HAP-1 (cell line): ENCODE data around the gene ST6GALNAC3.
"Not testable (repeated sequence)": the region's sequence is repeated elsewhere in the genome, so short reads cannot be mapped to it uniquely, and the experiment has no call there.

Source experiments
- DNase-seq, 2 experiments: peaks; one replicate each; pipeline ENCODE4 v3.0.0-alpha.2; 2016 to 2020; ENCODE audit warnings: low spot score in 2 of 2
- H3K27me3 ChIP-seq: fragments of 250-450 bp; sonication (Bioruptor Pico); 2 replicates; pipeline ENCODE4 v1.5.1; 2020; ENCODE audit warnings: low read depth, mild to moderate bottlenecking, moderate library complexity
- H3K36me3 ChIP-seq: fragments of 250-450 bp; sonication (Bioruptor Pico); replicated peaks from 2 replicates; pipeline ENCODE4 v1.5.1; 2020; ENCODE audit warnings: mild to moderate bottlenecking
- H3K4me1 ChIP-seq: fragments of 250-450 bp; sonication (Bioruptor Pico); 2 replicates; pipeline ENCODE4 v1.5.1; 2020; ENCODE audit warnings: mild to moderate bottlenecking
- H3K4me3 ChIP-seq: fragments of 250-450 bp; sonication (Bioruptor Pico); 2 replicates; pipeline ENCODE4 v1.5.1; 2020; ENCODE audit warnings: mild to moderate bottlenecking, moderate library complexity
- H3K9me3 ChIP-seq: fragments of 250-450 bp; sonication (Bioruptor Pico); 2 replicates; pipeline ENCODE4 v1.5.1; 2020; ENCODE audit warnings: mild to moderate bottlenecking, moderate library complexity
- in situ Hi-C: fragments of 300-500 bp; cut with MboI; formaldehyde crosslinking; loops from 3 replicates; pipeline ENCODE4 v1.14.3; 2020; ENCODE audit warnings: low sequenced_read_pairs, inconsistent platforms, mixed read lengths

ST6GALNAC3 gene

DNA sequence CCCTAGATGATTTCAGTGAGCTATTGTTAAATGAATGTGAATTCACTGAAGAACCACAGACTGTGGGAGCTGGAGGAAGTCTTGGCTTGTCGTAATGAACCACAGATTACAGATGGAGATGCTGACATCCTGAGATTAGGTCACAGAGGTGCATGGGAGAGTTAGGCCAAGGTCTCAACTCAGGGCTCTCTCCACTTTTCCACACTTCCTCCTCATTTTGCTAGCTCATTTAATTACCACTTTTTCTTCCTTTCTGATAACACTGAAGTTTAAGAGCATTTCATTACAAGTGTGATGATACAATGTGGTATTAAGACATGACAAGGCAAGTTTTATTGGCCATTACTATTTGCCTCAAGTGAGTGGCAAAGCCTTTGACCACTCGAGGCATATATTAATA, 30.8 kb downstream of the ST6GALNAC3 start:
- H3K27me3 ChIP-seq, result no peaks in the 10 kb centered on the region
- DNase-seq, result no peak
- in situ Hi-C loops, result no loop called here
- H3K36me3 ChIP-seq, result no peaks in the 10 kb centered on the region
- no peaks in the 10 kb centered on the region for H3K4me1 ChIP-seq
- no peaks in the 10 kb centered on the region for H3K9me3 ChIP-seq
- H3K4me3 ChIP-seq, result no peak overlapping the region

DNA sequence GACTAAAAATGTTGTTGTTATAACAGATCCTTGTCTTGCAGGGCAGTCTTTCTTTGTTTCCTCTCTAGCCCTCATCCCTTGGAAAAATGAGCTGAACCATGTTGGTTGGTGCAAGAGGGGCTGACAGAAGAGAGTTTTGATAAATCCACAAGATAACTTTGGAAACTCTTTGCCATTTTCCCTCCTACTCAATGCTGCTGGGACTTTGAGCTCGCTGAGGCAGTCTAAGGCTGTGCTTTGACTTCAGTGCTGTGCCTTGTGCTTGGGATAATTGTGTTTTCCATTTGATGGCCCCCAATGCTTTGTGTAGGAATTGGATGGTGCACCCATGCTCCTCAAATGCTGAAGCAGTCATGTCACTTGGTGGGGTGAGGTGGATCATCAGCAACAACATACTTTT, 31.7 kb downstream of the ST6GALNAC3 start:
- Histone ChIP-seq H3K4me3 (no peak overlapping the region), H3K4me1 (no peaks in the 10 kb centered on the region), H3K36me3 (no peaks in the 10 kb centered on the region), H3K9me3 (no peaks in the 10 kb centered on the region), H3K27me3 (no peaks in the 10 kb centered on the region)
- DNase-seq, result no peak
- in situ Hi-C loops, result no loop called here

DNA sequence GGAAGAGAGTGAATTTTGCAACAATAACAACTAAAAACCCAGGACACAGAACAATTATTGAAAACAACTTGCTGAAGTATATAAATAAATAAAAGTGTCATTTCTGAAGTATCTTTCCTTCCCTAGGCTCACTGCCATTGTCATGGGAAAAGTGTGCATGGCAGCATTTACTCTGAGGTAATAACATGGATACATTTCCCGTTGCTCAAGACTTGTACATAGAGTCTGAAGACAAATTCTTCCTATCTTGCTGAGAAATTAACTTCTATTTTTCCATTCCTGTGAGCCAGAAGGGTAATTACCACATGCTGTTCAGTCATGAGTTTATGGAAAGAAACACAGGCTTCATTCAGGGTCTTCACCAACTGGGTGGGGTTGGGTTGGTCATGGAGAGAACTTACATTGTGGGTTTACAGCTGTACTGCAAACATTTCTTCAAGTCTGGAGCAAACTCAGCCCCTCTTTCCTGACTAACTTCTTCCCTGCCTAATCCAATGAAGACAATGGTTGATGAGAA, 32.2 kb downstream of the ST6GALNAC3 start:
- no peaks in the 10 kb centered on the region for H3K4me1 ChIP-seq
- in situ Hi-C loops, result no loop called here
- H3K9me3 ChIP-seq, result no peaks in the 10 kb centered on the region
- H3K27me3 ChIP-seq, result no peaks in the 10 kb centered on the region
- no peaks in the 10 kb centered on the region for H3K36me3 ChIP-seq
- no peak overlapping the region for H3K4me3 ChIP-seq
- DNase-seq, result no peak

DNA sequence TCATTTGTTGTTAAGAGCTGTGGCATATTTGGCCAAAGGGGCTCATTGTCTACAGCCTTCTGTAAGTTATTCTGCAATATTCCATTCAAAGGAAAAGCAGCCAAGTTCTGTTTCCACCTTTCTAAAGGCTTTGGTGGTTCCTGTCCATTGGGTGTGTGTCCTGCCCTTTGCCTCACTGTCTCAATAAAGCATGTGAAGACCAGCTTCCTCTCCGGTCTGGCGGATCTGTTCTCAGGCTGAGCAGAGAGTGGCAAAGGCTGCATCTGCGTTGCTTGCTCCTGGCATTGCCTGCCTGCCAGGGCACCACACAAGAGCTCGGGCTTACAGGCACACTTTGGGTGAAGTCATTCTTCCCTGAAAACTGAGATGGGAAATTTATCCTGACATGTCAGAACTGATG, 34.9 kb downstream of the ST6GALNAC3 start:
- H3K9me3 ChIP-seq, result no peaks in the 10 kb centered on the region
- H3K27me3 ChIP-seq, result no peaks in the 10 kb centered on the region
- H3K4me3 ChIP-seq, result no peak overlapping the region
- no peaks in the 10 kb centered on the region for H3K4me1 ChIP-seq
- no peaks in the 10 kb centered on the region for H3K36me3 ChIP-seq
- no peak for DNase-seq
- in situ Hi-C loops, result no loop called here

DNA sequence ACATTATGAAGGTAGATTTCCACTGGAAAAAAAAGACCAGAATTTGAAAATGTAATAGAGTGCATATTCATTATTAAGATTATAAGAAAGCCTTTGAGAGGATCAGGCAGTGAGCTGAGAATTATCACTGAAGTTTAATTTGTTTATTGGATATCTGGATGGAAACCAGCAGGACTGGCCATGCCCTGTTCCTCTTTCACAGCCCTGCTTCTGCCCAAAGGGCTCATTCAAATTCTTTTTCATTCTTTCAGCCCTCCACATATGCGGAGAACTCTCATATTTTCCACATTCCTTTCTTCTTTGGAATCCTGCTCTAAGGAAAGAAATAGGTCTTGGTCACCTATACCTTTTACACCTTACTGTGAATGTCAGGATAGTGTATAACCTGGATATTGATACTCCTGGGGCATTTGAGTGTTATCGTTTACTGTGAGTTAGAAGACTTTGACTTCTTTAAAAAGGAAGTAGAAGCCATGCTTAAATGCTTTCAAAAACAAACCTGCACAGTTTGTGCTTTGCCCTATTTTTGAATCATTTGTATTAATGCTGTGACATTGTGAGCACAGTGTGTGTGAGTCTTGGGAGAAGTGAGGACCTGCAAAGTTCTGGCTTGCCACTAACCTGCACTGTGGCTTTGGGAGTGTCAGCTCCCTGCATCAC, 35.5 kb downstream of the ST6GALNAC3 start:
- no peaks in the 10 kb centered on the region for H3K9me3 ChIP-seq
- H3K36me3 ChIP-seq, result no peaks in the 10 kb centered on the region
- no peak for DNase-seq
- H3K27me3 ChIP-seq, result no peaks in the 10 kb centered on the region
- H3K4me3 ChIP-seq, result no peak overlapping the region
- H3K4me1 ChIP-seq, result no peaks in the 10 kb centered on the region
- in situ Hi-C loops, result no loop called here

DNA sequence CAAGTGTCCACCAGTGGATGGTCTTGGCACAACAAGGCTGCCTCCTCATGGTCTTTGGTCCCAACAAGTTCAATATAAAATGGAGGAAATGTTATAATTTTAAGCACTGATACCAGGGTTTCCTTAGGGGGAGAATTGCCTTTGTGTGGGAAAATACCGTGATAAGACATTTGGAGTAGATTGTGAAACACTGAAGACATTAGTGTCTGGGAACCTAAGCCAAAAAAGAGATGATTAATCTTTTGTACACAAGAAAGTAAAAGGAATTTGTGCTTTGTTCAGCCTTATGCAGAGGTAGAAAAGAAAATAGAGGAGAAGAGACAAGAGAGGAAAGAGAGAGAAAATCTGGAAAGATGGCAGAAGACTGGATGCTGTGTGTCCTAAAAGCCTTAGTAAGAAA, 36.1 kb downstream of the ST6GALNAC3 start:
- no peak for DNase-seq
- Histone ChIP-seq H3K27me3 (no peaks in the 10 kb centered on the region), H3K36me3 (no peaks in the 10 kb centered on the region), H3K4me1 (no peaks in the 10 kb centered on the region), H3K9me3 (no peaks in the 10 kb centered on the region), H3K4me3 (no peak overlapping the region)
- in situ Hi-C loops, result no loop called here

DNA sequence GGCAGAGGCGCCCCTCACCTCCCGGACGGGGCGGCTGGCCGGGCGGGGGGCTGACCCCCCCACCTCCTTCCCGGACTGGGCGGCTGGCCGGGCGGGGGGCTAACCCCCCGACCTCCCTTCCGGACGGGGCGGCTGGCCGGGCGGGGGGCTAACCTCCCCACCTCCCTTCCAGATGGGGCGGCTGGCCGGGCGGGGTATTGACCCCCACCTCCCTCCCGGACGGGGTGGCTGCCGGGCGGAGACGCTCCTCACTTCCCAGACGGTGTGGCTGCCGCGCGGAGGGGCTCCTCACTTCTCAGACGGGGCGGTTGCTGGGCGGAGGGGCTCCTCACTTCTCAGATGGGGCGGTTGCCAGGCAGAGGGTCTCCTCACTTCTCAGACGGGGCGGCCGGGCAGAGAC, 37.8 kb downstream of the ST6GALNAC3 start:
- H3K27me3 ChIP-seq, H3K36me3 ChIP-seq, in situ Hi-C loops, H3K4me3 ChIP-seq, H3K9me3 ChIP-seq, H3K4me1 ChIP-seq, DNase-seq: not testable (repeated sequence)

DNA sequence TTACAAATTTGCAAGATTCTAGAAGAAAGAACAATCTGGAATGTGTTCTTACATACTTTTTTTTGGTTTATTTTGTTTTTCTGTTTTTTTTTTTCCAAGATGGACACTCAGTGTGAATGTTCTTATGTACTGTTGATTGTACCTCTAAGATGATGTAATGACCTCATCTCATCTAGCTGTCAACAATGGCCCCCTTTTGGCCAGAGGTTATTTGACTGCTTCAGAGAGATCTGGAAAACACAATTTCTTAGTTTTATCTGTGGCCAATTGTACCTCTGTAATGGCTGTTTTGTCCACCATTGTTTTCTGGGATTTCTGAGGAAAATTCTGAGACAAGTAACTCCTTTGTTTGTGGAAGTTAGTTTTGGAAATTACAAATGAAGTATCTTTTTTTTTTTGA, 38.9 kb downstream of the ST6GALNAC3 start:
- peaks cover 3% of the 10 kb centered on the region; the same call in 1 of the 2 replicates for H3K27me3 ChIP-seq
- H3K36me3 ChIP-seq, result no peaks in the 10 kb centered on the region
- H3K4me3 ChIP-seq, result no peak overlapping the region
- in situ Hi-C loops, result no loop called here
- no peaks in the 10 kb centered on the region for H3K4me1 ChIP-seq
- H3K9me3 ChIP-seq, result no peaks in the 10 kb centered on the region
- DNase-seq, result no peak

DNA sequence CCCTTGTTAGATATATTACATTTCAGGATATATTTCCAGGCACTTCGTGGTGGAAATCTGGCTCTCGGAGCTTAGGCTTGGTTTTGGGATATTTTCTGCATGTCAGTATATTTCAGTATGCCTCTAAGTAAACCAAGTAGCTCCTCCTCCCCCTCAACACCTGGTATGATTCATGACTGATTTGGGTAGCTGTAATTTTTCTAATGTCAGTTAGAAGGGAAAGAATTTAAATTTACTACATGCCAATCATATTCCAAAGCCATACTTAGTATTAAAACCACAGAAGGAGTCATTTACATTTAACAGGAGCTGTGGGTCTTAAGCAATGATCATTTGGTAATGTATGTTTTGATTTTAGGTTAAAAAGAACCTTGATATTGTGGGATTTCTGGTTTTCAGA, 40.6 kb downstream of the ST6GALNAC3 start:
- H3K9me3 ChIP-seq, result no peaks in the 10 kb centered on the region
- in situ Hi-C loops, result no loop called here
- peaks cover 3% of the 10 kb centered on the region; the same call in 1 of the 2 replicates for H3K27me3 ChIP-seq
- H3K4me1 ChIP-seq, result no peaks in the 10 kb centered on the region
- no peak overlapping the region for H3K4me3 ChIP-seq
- DNase-seq, result no peak
- H3K36me3 ChIP-seq, result no peaks in the 10 kb centered on the region

DNA sequence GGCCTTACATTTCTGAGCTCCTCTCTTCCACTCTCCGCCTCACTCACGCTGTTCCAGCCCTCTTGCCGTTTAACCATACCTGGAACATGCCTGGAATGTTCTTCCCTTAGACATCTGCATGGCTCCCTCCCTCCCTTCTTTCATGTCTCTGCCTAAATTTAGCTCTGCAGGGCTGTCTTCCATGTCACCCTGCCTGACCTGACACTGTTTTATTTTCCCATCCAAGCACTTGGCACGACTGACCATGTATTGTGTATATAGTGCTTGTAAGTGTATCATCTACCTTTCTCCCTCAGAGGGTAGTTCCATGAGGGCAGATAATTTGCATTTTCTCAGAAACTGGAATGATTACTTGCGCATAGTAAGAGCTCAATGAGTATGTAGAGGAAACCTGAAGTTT, 47.3 kb downstream of the ST6GALNAC3 start:
- peaks cover 3% of the 10 kb centered on the region; the same call in 1 of the 2 replicates for H3K27me3 ChIP-seq
- in situ Hi-C loops, result no loop called here

DNA sequence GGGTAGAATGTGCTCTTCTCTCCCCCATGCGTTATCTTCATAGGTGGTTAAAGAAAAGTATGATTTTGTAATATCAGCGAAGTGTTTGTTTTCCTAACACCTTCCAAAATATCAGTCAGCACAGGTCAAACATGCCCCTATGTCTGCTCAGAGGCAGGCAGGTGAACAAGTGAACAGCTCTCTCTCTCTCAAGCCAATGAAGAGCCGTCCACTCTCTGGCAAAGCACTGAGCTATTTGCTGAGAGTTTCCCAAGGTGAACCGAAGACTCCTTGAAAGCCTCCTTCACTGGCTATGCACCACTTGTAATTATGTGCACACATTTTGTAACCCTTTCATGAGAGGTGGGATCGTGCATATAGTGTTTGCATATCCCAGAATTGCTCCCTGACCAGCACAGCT, 47.7 kb downstream of the ST6GALNAC3 start:
- no peaks in the 10 kb centered on the region for H3K4me1 ChIP-seq
- in situ Hi-C loops, result no loop called here
- no peaks in the 10 kb centered on the region for H3K9me3 ChIP-seq
- no peak overlapping the region for H3K4me3 ChIP-seq
- H3K27me3 ChIP-seq, result no peaks in the 10 kb centered on the region
- no peaks in the 10 kb centered on the region for H3K36me3 ChIP-seq
- no peak for DNase-seq

More for the DNA sequence above, 47.3 kb downstream of the ST6GALNAC3 start:
- H3K4me1 ChIP-seq, result no peaks in the 10 kb centered on the region
- no peak overlapping the region for H3K4me3 ChIP-seq
- no peaks in the 10 kb centered on the region for H3K36me3 ChIP-seq
- no peaks in the 10 kb centered on the region for H3K9me3 ChIP-seq
- no peak for DNase-seq

DNA sequence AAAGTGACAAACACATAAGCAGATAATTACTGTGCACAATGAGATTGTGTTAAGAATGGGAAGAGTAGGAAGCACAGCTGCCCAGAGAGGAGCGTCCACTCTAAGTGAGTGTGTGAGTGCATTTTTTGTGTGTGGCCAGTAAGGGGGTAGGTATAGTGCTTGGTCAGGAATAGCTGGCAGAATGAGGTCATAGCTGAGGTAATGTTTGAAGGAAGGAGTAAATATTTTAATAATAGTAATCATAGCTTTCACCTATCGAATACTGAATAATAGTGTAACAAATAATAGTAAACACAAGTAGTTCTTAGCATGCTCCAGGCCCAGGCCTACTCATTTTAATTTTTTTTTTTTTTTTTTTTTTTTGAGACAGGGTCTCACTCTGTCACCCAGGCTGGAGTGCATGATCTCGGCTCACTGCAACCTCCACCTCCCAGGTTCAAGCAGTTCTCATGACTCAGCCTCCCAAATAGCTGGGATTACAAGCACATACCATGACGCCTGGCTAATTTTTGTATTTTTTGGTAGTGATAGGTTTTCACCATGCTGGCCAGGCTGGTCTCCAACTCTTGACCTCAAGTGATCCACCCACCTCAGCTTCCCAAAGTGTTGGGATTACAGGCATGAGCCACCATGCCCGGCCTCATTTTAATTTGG, 49.0 kb downstream of the ST6GALNAC3 start:
- in situ Hi-C loops, H3K4me1 ChIP-seq, H3K36me3 ChIP-seq, H3K4me3 ChIP-seq, H3K9me3 ChIP-seq, DNase-seq, H3K27me3 ChIP-seq: not testable (repeated sequence)

DNA sequence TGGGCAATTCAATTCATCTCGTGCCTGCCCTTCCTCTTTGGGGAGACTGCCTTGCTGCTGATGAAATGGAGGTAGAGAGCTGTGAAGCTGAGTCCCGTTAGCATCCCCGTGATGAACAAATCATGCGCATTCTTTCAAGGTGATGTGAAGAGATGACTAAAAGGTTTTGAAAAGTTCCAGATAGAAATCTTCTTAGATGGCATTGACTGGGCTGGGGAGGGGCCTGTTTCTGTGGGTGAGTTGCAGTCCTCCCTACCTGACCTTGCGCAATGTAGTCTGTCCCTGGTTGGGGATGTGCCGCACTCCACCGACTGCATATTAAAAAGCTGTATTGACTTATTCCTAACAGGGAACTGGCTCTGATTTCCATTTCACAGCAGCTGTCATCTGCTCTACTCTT, 49.6 kb downstream of the ST6GALNAC3 start:
- Histone ChIP-seq H3K4me3 (no peak overlapping the region), H3K36me3 (no peaks in the 10 kb centered on the region), H3K27me3 (no peaks in the 10 kb centered on the region), H3K9me3 (no peaks in the 10 kb centered on the region), H3K4me1 (no peaks in the 10 kb centered on the region)
- no peak for DNase-seq
- in situ Hi-C loops, result no loop called here

DNA sequence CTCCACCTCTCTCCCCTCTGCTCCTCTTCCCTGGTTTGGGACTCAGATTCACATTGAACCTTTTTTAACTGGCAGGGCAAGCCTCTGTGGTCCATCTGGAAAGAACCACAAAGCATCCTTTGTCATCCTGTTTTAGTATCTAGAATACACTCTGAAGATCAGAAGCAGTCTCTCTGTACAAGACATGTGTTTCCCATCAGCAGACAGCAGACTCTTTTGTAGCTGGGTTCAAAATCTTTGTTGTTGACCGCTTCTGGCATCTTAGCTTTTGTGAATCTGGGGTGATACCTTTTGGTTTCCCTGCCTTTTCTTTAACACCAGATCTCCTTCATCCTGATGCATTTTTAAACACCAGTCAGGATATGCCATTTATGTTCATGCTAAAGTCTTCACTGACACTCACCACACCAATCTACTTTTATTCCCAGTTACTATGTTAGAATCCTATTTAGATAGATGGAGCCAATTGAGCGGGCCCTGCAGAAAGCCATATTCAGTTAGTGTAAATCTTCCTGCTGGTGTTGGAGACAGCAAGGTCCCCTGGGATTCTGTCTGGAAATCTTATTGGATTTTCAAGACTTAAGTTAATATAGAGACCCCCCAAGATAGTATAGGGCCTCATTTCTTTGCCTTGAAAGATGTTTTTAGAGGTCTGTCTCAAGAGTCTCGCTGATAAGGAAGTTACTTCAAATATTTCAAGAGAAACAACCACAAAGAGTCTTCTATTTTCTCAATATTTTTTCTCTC, 51.1 kb downstream of the ST6GALNAC3 start:
- Histone ChIP-seq H3K9me3 (no peaks in the 10 kb centered on the region), H3K27me3 (no peaks in the 10 kb centered on the region), H3K4me1 (no peaks in the 10 kb centered on the region), H3K4me3 (no peak overlapping the region), H3K36me3 (no peaks in the 10 kb centered on the region)
- DNase-seq, result no peak
- in situ Hi-C loops, result no loop called here
